K562 (cell line): Measurements from ENCODE around the gene BRAP. TPM values are rescaled to one million over a fixed set of nuclear protein-coding genes. Genes with fewer than 3 reads are reported as not detected.
A peak's percentile ranks its signal among the peaks of the same experiment; 100 is the strongest.

Experiments used
- ATAC-seq: fragments of 200-7000 bp; cut with Tn5 transposase; 3 replicates; pipeline ENCODE4 v1.9.1; 2020; ENCODE audit warnings: moderate library complexity
- BruUV-seq: library from RNA; stranded (reverse); fragments of 400-500 nt; replicated peaks from 2 replicates; lab custom pipeline; 2021; lab: Mats Ljungman, UMichigan
- CTCF ChIA-PET: fragments of 300-600 bp; formaldehyde crosslinking; extraction: SDS; loops from one replicate; lab custom pipeline; 2021; ENCODE audit warnings: low intra/inter-chr PET ratio; lab: Yijun Ruan, JAX
- POLR2A ChIA-PET: fragments of 300-600, 350-650 bp; sonication (Branson Sonifier 250); formaldehyde crosslinking; extraction: SDS; loops from one replicate; lab custom pipeline; 2021; ENCODE audit warnings: antibody characterized with exemption, inconsistent platforms; lab: Yijun Ruan, JAX
- DNase-seq, 4 experiments: peaks; one replicate each; pipeline versions ENCODE4 v3.0.0 to v3.0.0-alpha.2; 2011 to 2018; ENCODE audit warnings: low spot score in 3 of 4, mixed read lengths in 3 of 4; ENCODE audit errors: extremely low read depth in 1 of 4
- FAIRE-seq: peaks from 2 replicates; lab custom pipeline; 2011; peaks lifted over from hg19 to GRCh38; lab: Jason Lieb, UNC
- H2AFZ ChIP-seq: 2 replicates; pipeline ENCODE4 v1.6.0; 2011; ENCODE audit warnings: low read depth, low read length, control low read depth, inconsistent platforms
- H3K27ac ChIP-seq: fragments of 200-600 bp; 3 replicates; pipeline ENCODE4 v1.8.0; 2011; ENCODE audit warnings: low read depth, mild to moderate bottlenecking, control low read depth, inconsistent platforms, low read length, moderate library complexity, mixed read lengths; ENCODE audit errors: extremely low read depth
- H3K27me3 ChIP-seq, 2 experiments: fragments of 300-600 bp in 1 of 2; 2 replicates in 1 of 2; 3 replicates in 1 of 2; pipeline versions ENCODE4 v1.6.0 to v1.8.0; 2011; ENCODE audit warnings: inconsistent platforms in 2 of 2, low read length in 2 of 2, mild to moderate bottlenecking in 1 of 2, mixed read lengths in 1 of 2, moderate library complexity in 1 of 2; ENCODE audit not compliant: control insufficient read depth in 2 of 2, insufficient read depth in 2 of 2
- H3K36me3 ChIP-seq: fragments of 300-600 bp; 3 replicates; pipeline ENCODE4 v1.8.0; 2011; ENCODE audit warnings: mild to moderate bottlenecking, low read length, inconsistent platforms; ENCODE audit not compliant: control insufficient read depth, insufficient read depth
- H3K4me1 ChIP-seq, 2 experiments: fragments of 200-600 bp in 1 of 2; replicated peaks in 1 of 2; 2 replicates in 1 of 2; 3 replicates in 1 of 2; pipeline versions ENCODE4 v1.5.1 to v1.8.0; 2011; ENCODE audit warnings: inconsistent platforms in 2 of 2, low read length in 2 of 2, mild to moderate bottlenecking in 1 of 2, mixed read lengths in 1 of 2, moderate library complexity in 1 of 2; ENCODE audit not compliant: control insufficient read depth in 2 of 2, insufficient read depth in 2 of 2
- H3K4me2 ChIP-seq: 2 replicates; pipeline ENCODE4 v1.6.1; 2011; ENCODE audit warnings: low read length, control low read depth, inconsistent platforms, mixed read lengths; ENCODE audit not compliant: insufficient read depth
- H3K4me3 ChIP-seq: fragments of 200-600 bp; sonication (generic), shearing (Covaris generic); 2 replicates; pipeline ENCODE4 v1.5.1; 2016; ENCODE audit warnings: control low read depth, inconsistent platforms
- H3K79me2 ChIP-seq: fragments of 200-600 bp; 3 replicates; pipeline ENCODE4 v1.8.0; 2011; ENCODE audit warnings: low read length, inconsistent platforms; ENCODE audit not compliant: control insufficient read depth, insufficient read depth
- H3K9ac ChIP-seq, 2 experiments: 2 replicates each; pipeline versions ENCODE4 v1.6.0 to v1.6.1; 2011; ENCODE audit warnings: low read depth in 2 of 2, low read length in 2 of 2, control low read depth in 1 of 2, inconsistent platforms in 1 of 2, mild to moderate bottlenecking in 1 of 2, mixed read lengths in 1 of 2; ENCODE audit not compliant: insufficient read depth in 1 of 2
- H3K9me1 ChIP-seq: one replicate; pipeline ENCODE4 v1.6.0; 2011; ENCODE audit warnings: inconsistent platforms, mild to moderate bottlenecking, low read length, moderate library complexity; ENCODE audit not compliant: control insufficient read depth, insufficient read depth
- H3K9me3 ChIP-seq: replicated peaks from 2 replicates; pipeline ENCODE4 v1.5.1; 2011; ENCODE audit warnings: low read depth, low read length, inconsistent platforms; ENCODE audit not compliant: control insufficient read depth, insufficient read depth
- H4K20me1 ChIP-seq: replicated peaks from 2 replicates; pipeline ENCODE4 v1.6.1; 2011; ENCODE audit warnings: low read length, inconsistent platforms, mixed read lengths; ENCODE audit not compliant: control insufficient read depth, insufficient read depth
- CXXC5 ChIP-seq: fragments of 250-450 bp; sonication (Bioruptor Pico); IDR thresholded peaks from 2 replicates; pipeline ENCODE4 v1.8.0; 2022; ENCODE audit warnings: inconsistent platforms, mild to moderate bottlenecking, moderate library complexity
- E2F6 ChIP-seq, 2 experiments: IDR thresholded peaks; 2 replicates each; pipeline ENCODE4 v1.6.1; 2011; ENCODE audit warnings: borderline replicate concordance in 1 of 2, control low read depth in 1 of 2, low read depth in 1 of 2, low read length in 1 of 2, mild to moderate bottlenecking in 1 of 2, mixed read lengths in 1 of 2, moderate library complexity in 1 of 2; ENCODE audit not compliant: insufficient read depth in 1 of 2, insufficient read length in 1 of 2, poor library complexity in 1 of 2, severe bottlenecking in 1 of 2; ENCODE audit errors: extremely low read depth in 1 of 2
- GABPB1 ChIP-seq: sonication (generic); formaldehyde crosslinking; IDR thresholded peaks from 2 replicates; pipeline ENCODE4 v1.8.0; 2022; ENCODE audit warnings: mild to moderate bottlenecking, missing genetic modification reagents
- ID3 ChIP-seq, 2 experiments: fragments of 250-450 bp in 1 of 2; fragments of 450-650 bp in 1 of 2; sonication (Bioruptor Pico) in 1 of 2; IDR thresholded peaks; 2 replicates each; pipeline versions ENCODE4 v1.6.1 to v1.8.0; 2016 to 2021; ENCODE audit warnings: mild to moderate bottlenecking in 2 of 2, moderate library complexity in 2 of 2, missing compliant biosample characterization in 1 of 2, missing genetic modification characterization in 1 of 2
- MAFK ChIP-seq: IDR thresholded peaks from 2 replicates; pipeline ENCODE4 v1.6.1; 2011; ENCODE audit warnings: low read length, improper control_type of control experiment
- MAX ChIP-seq: sonication (generic); formaldehyde crosslinking; IDR thresholded peaks from 2 replicates; pipeline ENCODE4 v1.9.0; 2022; ENCODE audit warnings: mild to moderate bottlenecking, missing genetic modification reagents
- MED1 ChIP-seq: sonication (generic); formaldehyde crosslinking; IDR thresholded peaks from 2 replicates; pipeline ENCODE4 v1.8.1; 2023; ENCODE audit warnings: missing genetic modification reagents, borderline replicate concordance
- MXD1 ChIP-seq: fragments of 250-450 bp; sonication (Bioruptor Pico); IDR thresholded peaks from 2 replicates; pipeline ENCODE4 v1.8.0; 2021; ENCODE audit warnings: borderline replicate concordance, mild to moderate bottlenecking, moderate library complexity; ENCODE audit not compliant: poor library complexity, severe bottlenecking
- NCOA6 ChIP-seq: fragments of 450-650 bp; IDR thresholded peaks from 2 replicates; pipeline ENCODE4 v1.6.1; 2017; ENCODE audit warnings: mild to moderate bottlenecking
- NONO ChIP-seq, 2 experiments: fragments of 200-400 bp in 1 of 2; fragments of 450-650 bp in 1 of 2; formaldehyde crosslinking in 1 of 2; IDR thresholded peaks; 2 replicates each; pipeline ENCODE4 v1.6.1; 2017; ENCODE audit warnings: low read depth in 2 of 2, mild to moderate bottlenecking in 2 of 2, moderate library complexity in 2 of 2, low read length in 1 of 2
- PHB2 ChIP-seq: fragments of 450-650 bp; IDR thresholded peaks from 2 replicates; pipeline ENCODE4 v1.6.1; 2017; ENCODE audit warnings: low read depth
- SRSF1 ChIP-seq: fragments of 200-400 bp; formaldehyde crosslinking; IDR thresholded peaks from 2 replicates; pipeline ENCODE4 v1.6.1; 2017; ENCODE audit warnings: mild to moderate bottlenecking, low read depth, low read length, moderate library complexity
- TCF7 ChIP-seq: sonication (generic); IDR thresholded peaks from 2 replicates; pipeline ENCODE4 v1.6.1; 2016; ENCODE audit warnings: antibody characterized with exemption, borderline replicate concordance
- ZNF583 ChIP-seq: fragments of 250-450 bp; sonication (Bioruptor Pico); IDR thresholded peaks from 2 replicates; pipeline ENCODE4 v1.4.0; 2020
- WGBS: fragments of 100-300 bp; shearing (Covaris generic); methylation state at CpG from one replicate; pipeline ENCODE4 v1.1.6; 2016; ENCODE audit warnings: low coverage, mixed read lengths; ENCODE audit not compliant: insufficient coverage; ENCODE audit errors: missing lambda C conversion rate; 5-methylcytosine and 5-hydroxymethylcytosine counted together
- in situ Hi-C: fragments of 300-500 bp; cut with MboI; formaldehyde crosslinking; loops from 4 replicates; pipeline ENCODE4 v1.15.0; 2018; ENCODE audit warnings: inconsistent platforms, mixed read lengths
- intact Hi-C: fragments of 100-400 bp; cut with micrococcal nuclease; formaldehyde crosslinking; loops from 2 replicates; pipeline ENCODE4 v1.14.2; 2022
- polyA plus RNA-seq, 8 experiments: library from polyadenylated mRNA; depleted of rRNA in 4 of 8; stranded (reverse) in 5 of 8; unstranded in 3 of 8; fragments of >200 nt; fragmentation: Nextera tagmentation in 2 of 8; fragmentation: Illumina TruSeq in 1 of 8; extraction: Ambion mirVana in 2 of 8; extraction: Trizol in 1 of 8; gene quantifications; 2 replicates each; pipeline versions ENCODE4 v1.2.1 to v1.2.3, GENCODE V29; 2011 to 2014; ENCODE audit warnings: inconsistent platforms in 1 of 8, missing spikeins in 1 of 8
- total RNA-seq, 7 experiments: library from RNA; depleted of rRNA in 6 of 7; stranded (reverse); fragments of >200 nt in 6 of 7; fragmentation: Illumina TruSeq in 2 of 7; extraction: Trizol in 2 of 7; gene quantifications; 2 replicates each; pipeline versions ENCODE4 v1.2.1 to v1.2.3, GENCODE V29; 2011 to 2021; ENCODE audit warnings: low replicate concordance in 1 of 7
- TF ChIP-seq, protein P1 (sequence below): fragments of 250-450 bp; sonication (Bioruptor Pico); IDR thresholded peaks from 2 replicates; pipeline ENCODE4 v1.9.0; 2021; ENCODE audit warnings: mild to moderate bottlenecking, inconsistent platforms

Gene BRAP
- total and polyA plus RNA-seq, 9 of the 15 experiments (the other 6 are each of a cell fraction or from before 2014, with no cell fraction given) = 2.2 to 32.6 (median 27.5) TPM

GRCh38 chr12:111597831-111598636 is 87.7 kb downstream of the BRAP start:
- DNase-seq = peak; percentile 72 to 76 (median 74)
- POLR2A ChIA-PET = interaction anchor here (0.6 kb wide), 1 partner anchor 9 kb away, joined by 3 read pairs; no protein-coding TSS in a partner anchor
- Histone ChIP-seq H3K4me3 (peak overlapping the region; percentile 96), H3K9me3 (no peaks in the 10 kb centered on the region), H3K4me1 (peaks cover 0 to 30% of the 10 kb centered on the region in 2 experiments; a peak in 4 of 5 replicates), H3K27me3 (no peaks in the 10 kb centered on the region), H3K27ac (peak overlapping the region; percentile 99), H4K20me1 (peaks cover 34% of the 10 kb centered on the region), H3K9me1 (no peaks in the 10 kb centered on the region), H2AFZ (peak overlapping the region; percentile 67), H3K4me2 (peak overlapping the region; percentile 96), H3K9ac (peak overlapping the region; percentile 86 to 98), H3K79me2 (peaks cover 72% of the 10 kb centered on the region), H3K36me3 (peaks cover 15% of the 10 kb centered on the region; the same call in 1 of the 3 replicates)
- 0% methylated on average over 17 of the region's 67 CpGs for WGBS
- CTCF ChIA-PET = no interaction called here
- no peak for FAIRE-seq
- no TSS peak for BruUV-seq
- intact Hi-C loops = loop anchor here (5.0 kb wide), 1 partner anchor 191 kb away; the partner anchor contains the start of gene SH2B3
- in situ Hi-C loops = no loop called here
- ATAC-seq = peak; percentile 68
- no peak for TF ChIP-seq NCOA6
- TF ChIP-seq GABPB1 = peak; percentile 59; the same call in 1 of the 2 replicates
- peak in 1 of 2 experiments; percentile 28; a peak in 1 of 4 replicates for TF ChIP-seq NONO (IDR thresholded peaks at IDR 0.05; ENCODE audit: low read depth in 2 of 2, low read length in 1 of 2)
- TF ChIP-seq PHB2 = no peak
- TF ChIP-seq SRSF1 = 0 out of 2 replicates have a peak, but pooled peaks have one; percentile 64
- TF ChIP-seq ID3 (CRISPR knock-in tag; IDR thresholded peaks at IDR 0.05) = no peak
- 0 out of 2 replicates have a peak, but pooled peaks have one; percentile 7 for TF ChIP-seq ID3 (tag; IDR thresholded peaks at IDR 0.05)
- TF ChIP-seq TCF7 = no peak
- no peak for TF ChIP-seq E2F6 (IDR thresholded peaks at IDR 0.05; ENCODE audit: borderline replicate concordance in 1 of 2, extremely low read depth in 1 of 2, insufficient read depth in 1 of 2, insufficient read length in 1 of 2, low read depth in 1 of 2, low read length in 1 of 2, poor library complexity in 1 of 2, severe bottlenecking in 1 of 2)
- no peak for TF ChIP-seq MED1
- TF ChIP-seq ZNF583 = peak; percentile 55; the same call in 1 of the 2 replicates
- no peak for TF ChIP-seq MAFK
- no peak for TF ChIP-seq MXD1 (CRISPR knock-in tag)
- TF ChIP-seq CXXC5 = peak; percentile 40
- TF ChIP-seq, protein P1, sequence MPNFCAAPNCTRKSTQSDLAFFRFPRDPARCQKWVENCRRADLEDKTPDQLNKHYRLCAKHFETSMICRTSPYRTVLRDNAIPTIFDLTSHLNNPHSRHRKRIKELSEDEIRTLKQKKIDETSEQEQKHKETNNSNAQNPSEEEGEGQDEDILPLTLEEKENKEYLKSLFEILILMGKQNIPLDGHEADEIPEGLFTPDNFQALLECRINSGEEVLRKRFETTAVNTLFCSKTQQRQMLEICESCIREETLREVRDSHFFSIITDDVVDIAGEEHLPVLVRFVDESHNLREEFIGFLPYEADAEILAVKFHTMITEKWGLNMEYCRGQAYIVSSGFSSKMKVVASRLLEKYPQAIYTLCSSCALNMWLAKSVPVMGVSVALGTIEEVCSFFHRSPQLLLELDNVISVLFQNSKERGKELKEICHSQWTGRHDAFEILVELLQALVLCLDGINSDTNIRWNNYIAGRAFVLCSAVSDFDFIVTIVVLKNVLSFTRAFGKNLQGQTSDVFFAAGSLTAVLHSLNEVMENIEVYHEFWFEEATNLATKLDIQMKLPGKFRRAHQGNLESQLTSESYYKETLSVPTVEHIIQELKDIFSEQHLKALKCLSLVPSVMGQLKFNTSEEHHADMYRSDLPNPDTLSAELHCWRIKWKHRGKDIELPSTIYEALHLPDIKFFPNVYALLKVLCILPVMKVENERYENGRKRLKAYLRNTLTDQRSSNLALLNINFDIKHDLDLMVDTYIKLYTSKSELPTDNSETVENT (CRISPR knock-in tag) = 0 out of 2 replicates have a peak, but pooled peaks have one; percentile 4
- TF ChIP-seq MAX (CRISPR knock-in tag) = peak; percentile 74
